ENCODE data around the gene NNMT.

NNMT gene

GRCh38 chr11:114273890-114274635, 22.1 kb upstream of the NNMT start:
- H3K9me3 ChIP-seq (ENCODE audit: control insufficient read depth, low read length) = no peaks in the 10 kb centered on the region
- no peak overlapping the region for H3K4me2 ChIP-seq (ENCODE audit: low read length)
- no peaks in the 10 kb centered on the region for H3K4me1 ChIP-seq
- H2AFZ ChIP-seq = no peak overlapping the region
- no peak for TF ChIP-seq CTCF (IDR thresholded peaks at IDR 0.05)
- no peaks in the 10 kb centered on the region for H3K27me3 ChIP-seq (ENCODE audit: control insufficient read depth, insufficient read depth, low read length)
- no peaks in the 10 kb centered on the region for H3K79me2 ChIP-seq
- H3K27ac ChIP-seq = no peak overlapping the region
- H3K36me3 ChIP-seq (ENCODE audit: control insufficient read depth, insufficient read depth, low read length) = no peaks in the 10 kb centered on the region
- H3K9ac ChIP-seq = no peak overlapping the region
- no peak overlapping the region for H3K4me3 ChIP-seq (ENCODE audit: low read depth, low read length)

- Histone ChIP-seq H3K27ac (no peak overlapping the region), H3K4me2 (ENCODE audit: low read length) (no peak overlapping the region), H3K79me2 (no peaks in the 10 kb centered on the region), H3K4me1 (no peaks in the 10 kb centered on the region), H3K27me3 (ENCODE audit: control insufficient read depth, insufficient read depth, low read length) (no peaks in the 10 kb centered on the region), H2AFZ (no peak overlapping the region), H3K4me3 (ENCODE audit: low read depth, low read length) (no peak overlapping the region), H3K9me3 (ENCODE audit: control insufficient read depth, low read length) (no peaks in the 10 kb centered on the region), H3K9ac (no peak overlapping the region), H3K36me3 (ENCODE audit: control insufficient read depth, insufficient read depth, low read length) (no peaks in the 10 kb centered on the region)
- no peak for TF ChIP-seq CTCF (IDR thresholded peaks at IDR 0.05)
Measured at GRCh38 chr11:114274637-114275036, 21.6 kb upstream of the NNMT start.

- TF ChIP-seq CTCF (IDR thresholded peaks at IDR 0.05) = no peak
- Histone ChIP-seq H3K27ac (no peak overlapping the region), H2AFZ (no peak overlapping the region), H3K4me3 (ENCODE audit: low read depth, low read length) (no peak overlapping the region), H3K36me3 (ENCODE audit: control insufficient read depth, insufficient read depth, low read length) (no peaks in the 10 kb centered on the region), H3K9me3 (ENCODE audit: control insufficient read depth, low read length) (no peaks in the 10 kb centered on the region), H3K9ac (no peak overlapping the region), H3K4me2 (ENCODE audit: low read length) (no peak overlapping the region), H3K4me1 (no peaks in the 10 kb centered on the region), H3K27me3 (ENCODE audit: control insufficient read depth, insufficient read depth, low read length) (no peaks in the 10 kb centered on the region), H3K79me2 (no peaks in the 10 kb centered on the region)
Measured at GRCh38 chr11:114275280-114275679, 20.9 kb upstream of the NNMT start.

- no peak for TF ChIP-seq CTCF (IDR thresholded peaks at IDR 0.05)
- Histone ChIP-seq H3K9me3 (ENCODE audit: control insufficient read depth, low read length) (no peaks in the 10 kb centered on the region), H3K27ac (no peak overlapping the region), H3K9ac (no peak overlapping the region), H3K79me2 (no peaks in the 10 kb centered on the region), H3K36me3 (ENCODE audit: control insufficient read depth, insufficient read depth, low read length) (no peaks in the 10 kb centered on the region), H3K4me2 (ENCODE audit: low read length) (no peak overlapping the region), H2AFZ (no peak overlapping the region), H3K4me3 (ENCODE audit: low read depth, low read length) (no peak overlapping the region), H3K27me3 (ENCODE audit: control insufficient read depth, insufficient read depth, low read length) (no peaks in the 10 kb centered on the region), H3K4me1 (no peaks in the 10 kb centered on the region)
Measured at GRCh38 chr11:114276077-114276476, 20.1 kb upstream of the NNMT start.
